Dermis microvascular lymphatic vessel endothelial cell (primary cell): ENCODE measurements around the gene FYB1. TPM values are rescaled to one million over a fixed set of nuclear protein-coding genes. Genes with fewer than 3 reads are reported as not detected.

Source experiments
- DNase-seq, 2 donors: peaks; one replicate each; pipeline versions ENCODE4 v3.0.0 to v3.0.0-alpha.2; 2010; ENCODE audit warnings: low read depth in 2 of 2
- total RNA-seq: library from RNA; depleted of rRNA; stranded (reverse); fragments of >200 nt; gene quantifications from 2 replicates; pipeline ENCODE4 v1.2.1, GENCODE V29; 2014

FYB1 gene
- total RNA-seq, 1 donor from 2014 or later, result not detected

DNA sequence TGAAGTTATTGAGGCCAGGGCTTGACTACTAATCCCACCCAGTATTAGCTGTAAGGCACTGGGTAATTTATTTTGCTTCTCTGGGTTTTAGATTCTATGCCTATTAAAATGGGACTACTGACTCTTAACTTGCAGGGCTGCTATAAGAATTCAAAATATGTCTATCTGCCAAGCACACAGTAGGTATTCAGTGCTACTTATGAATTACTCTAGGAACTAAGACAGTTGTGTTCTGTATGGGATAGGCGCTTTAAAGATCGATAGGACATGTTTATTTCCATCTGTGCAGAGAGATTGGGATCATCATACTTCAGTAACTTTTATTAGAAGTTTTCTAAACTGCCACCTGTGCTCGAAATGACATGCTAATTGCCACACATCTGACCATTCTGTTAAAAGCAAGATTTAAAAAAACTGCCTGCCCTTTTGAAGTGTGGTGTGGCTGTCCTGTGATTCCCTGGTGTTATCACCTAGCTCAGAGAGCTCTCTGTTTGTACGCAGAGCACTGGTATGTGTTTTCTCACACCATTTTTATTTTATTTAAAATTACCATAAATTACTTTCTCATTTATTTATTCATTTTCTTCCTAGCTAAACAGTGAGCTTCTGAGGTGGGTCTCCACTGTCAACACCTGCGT, 58.7 kb downstream of the FYB1 start:
- no peak for DNase-seq

- DNase-seq, result no peak
Measured at GRCh38 chr5:39159811-39160490, 59.4 kb downstream of the FYB1 start.

- no peak for DNase-seq
Measured at GRCh38 chr5:39158786-39159185, 60.6 kb downstream of the FYB1 start.

DNA sequence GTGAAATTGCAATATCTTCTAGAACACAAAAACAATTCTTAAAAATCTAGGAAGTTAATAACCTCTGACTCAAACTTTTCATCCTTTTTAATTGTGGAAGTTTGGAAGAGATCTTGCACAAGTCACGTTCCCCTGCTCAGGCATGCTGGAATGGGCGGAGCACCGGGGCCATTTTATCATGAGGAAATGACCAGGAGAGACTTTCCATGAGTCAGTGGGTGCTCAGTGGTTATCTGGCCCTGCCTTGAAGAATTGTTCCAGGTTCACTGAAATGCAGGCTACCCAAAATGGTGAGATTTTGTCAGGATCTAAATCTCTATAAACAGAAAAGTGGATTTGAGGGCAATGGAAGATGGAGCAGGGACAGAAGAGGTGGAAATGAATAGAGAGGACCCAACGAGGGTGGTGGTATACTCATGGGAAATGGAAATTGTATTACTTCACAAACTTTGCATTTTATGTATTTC, 61.2 kb downstream of the FYB1 start:
- DNase-seq, result peak in 1 of 2 donors; percentile 9

GRCh38 chr5:39157701-39158100, 61.7 kb downstream of the FYB1 start:
- no peak for DNase-seq

DNA sequence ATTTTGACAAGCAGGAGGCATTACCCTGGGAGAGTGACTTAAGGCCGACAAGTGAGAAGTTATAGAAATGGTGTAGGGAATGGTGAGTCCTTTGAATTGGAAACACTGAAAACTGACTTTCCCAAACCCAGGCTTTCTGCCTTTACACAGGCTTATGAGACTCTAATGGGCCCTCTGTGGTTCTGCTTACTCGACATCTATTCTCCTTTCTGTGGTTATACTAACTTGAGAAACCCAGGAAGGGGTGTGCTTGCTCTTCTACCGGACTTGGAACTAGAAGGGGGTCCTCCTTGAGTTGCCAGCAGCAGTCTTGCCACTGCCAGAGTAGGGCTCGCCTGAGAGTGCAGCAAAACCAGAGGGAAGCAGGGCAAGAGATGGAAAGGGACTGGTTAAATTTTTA, 63.3 kb downstream of the FYB1 start:
- DNase-seq, result no peak

DNA sequence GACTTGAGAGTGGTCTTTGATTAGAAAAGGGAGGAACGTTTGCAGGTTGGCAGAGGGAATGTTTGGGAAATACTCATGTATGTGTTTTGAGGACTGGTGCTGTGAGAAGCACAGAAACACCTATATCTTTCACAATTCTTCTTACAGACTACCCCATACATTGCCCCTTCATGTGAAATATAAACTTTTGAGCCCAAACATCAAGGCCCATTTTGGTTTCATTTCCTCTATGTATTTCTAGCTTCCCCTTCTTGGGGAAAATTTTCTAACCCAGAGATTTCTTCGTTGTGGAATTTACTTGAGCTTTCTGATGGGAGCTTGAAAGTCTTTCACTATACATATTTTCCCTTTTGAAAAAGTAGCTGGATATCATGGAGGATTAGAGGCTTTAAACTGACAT, 67.6 kb downstream of the FYB1 start:
- no peak for DNase-seq

- DNase-seq, result no peak
Measured at GRCh38 chr5:39149966-39150365, 69.4 kb downstream of the FYB1 start.

DNA sequence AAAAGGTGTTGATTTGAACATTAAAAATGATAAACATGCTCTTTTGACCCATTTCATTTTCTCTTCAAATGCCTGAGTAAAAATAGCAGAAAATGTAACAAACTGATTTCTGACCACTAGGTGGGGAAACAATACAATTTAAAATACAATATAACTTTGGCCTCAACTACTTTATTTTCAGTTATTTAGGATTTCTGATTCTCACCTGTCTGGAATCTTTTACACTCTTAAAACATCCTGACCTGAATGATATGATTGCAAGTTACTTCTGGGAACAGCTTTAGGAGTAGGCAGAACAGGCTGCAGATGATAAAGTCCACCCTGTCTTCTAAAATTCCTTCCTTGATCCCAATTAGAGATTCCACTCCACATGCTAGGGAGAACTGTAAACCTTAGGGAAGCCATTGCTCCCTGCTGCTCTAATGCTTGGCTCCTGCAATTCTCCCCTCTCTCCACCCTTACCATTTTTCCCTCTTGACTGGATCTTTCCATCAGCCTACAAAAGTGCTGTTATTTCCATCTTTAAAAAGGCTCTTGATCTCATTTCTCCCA, 70.3 kb downstream of the FYB1 start:
- DNase-seq, result peak; percentile 7 to 46

DNA sequence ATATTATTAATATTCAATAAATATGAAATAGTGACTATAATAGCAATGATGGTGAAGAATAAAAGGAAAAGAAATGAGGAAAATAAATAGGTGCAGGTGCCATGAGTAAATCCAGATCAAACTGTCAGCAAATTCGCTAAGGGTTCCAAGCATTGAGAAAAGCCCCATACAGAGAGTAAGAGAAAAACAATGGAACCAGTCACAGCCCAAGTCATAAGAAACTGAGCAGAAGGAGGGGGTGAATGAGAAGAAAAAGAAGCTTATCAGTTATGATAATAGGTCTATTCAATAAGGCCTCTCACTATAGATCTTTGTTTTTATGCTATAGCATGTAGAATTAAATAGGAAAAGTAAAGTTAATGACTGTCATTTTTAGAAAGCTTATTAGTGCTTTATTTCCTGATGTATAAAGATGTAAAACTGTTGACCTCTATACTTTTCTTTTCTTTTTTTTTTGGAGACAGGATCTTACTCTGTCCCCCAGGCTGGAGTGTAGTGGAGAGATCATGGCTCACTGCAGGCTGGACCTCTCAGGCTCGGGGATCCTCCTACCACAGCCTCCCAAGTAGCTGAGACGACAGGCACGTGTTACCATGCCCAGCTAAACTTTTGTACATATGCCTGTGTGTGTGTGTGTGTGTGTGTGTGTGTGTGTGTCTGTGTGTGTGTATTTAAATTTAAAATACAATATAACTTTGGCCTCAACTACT, 72.4 kb downstream of the FYB1 start:
- DNase-seq, result no peak

- no peak for DNase-seq
Measured at GRCh38 chr5:39143151-39143860, 76.1 kb downstream of the FYB1 start.

GRCh38 chr5:39140558-39141168, 78.7 kb downstream of the FYB1 start:
- no peak for DNase-seq

- DNase-seq, result peak in 1 of 2 donors; percentile 68
Measured at GRCh38 chr5:39138892-39139291, 80.5 kb downstream of the FYB1 start.

DNA sequence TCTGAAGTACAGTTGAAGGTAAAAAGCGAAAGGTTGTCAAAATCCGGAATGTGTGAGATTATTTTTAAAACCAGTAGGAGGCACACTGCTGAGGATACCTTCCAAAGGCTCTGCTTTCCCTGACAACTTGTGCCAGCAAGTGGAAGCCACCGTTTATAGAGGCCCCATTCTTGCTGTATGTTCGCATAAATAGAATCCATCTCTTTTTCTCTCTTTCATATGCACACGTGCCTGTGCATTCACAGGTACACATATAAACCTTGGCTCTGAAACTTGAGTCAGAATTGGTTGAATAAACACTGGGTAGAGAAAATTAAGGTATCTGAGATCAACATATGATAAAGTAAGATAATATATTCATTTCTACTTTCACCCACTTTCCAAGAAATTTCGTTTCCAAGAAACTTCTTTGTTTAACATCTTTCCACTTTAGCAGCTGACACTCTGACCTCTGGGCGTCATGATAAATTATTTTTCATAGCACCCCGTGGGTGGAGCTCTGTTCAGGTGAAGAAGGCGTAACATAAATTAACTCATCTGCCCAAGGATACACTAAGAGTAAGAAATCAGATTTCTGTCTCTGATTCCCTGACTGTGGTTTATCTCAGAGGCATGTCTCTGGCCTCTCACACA, 81.4 kb downstream of the FYB1 start:
- DNase-seq, result no peak

DNA sequence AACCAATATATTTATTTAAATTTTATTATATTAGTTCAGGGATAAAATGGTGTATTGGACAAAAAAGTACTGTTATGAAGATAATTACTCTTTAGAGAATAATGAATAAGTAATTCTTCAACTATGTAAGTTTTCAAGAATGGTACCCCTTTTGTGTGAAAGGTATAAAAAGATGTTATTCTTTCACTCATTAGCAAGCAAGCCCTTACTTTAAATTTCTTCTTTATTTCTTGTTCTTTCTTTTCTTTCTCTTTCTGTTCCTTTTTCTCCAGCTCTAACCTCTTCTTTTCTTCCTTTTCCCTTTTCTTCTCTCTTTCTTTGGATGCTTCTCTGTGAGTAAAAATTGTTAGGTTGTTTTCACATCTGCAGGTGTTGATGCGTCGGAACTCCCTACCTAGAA, 82.0 kb downstream of the FYB1 start:
- DNase-seq, result no peak

GRCh38 chr5:39132792-39133191, 86.6 kb downstream of the FYB1 start:
- DNase-seq, result no peak

DNA sequence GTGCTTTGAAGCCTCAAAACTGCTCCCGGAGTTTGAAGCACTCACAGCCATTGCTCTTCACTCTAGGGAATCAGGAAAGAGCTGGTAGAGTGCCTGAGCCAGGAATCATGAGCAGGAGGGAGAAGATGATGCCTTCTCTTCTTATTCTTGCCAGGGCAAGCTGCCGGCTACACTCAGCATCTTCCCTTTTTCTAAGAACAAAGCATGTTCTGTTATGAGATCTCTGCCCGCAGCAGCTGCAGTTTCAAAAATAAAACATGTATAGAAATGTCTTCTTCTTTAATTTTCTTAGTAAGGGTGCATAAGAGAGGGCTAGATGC, 87.3 kb downstream of the FYB1 start:
- DNase-seq, result no peak

GRCh38 chr5:39131210-39132127, 87.9 kb downstream of the FYB1 start:
- no peak for DNase-seq

- no peak for DNase-seq
Measured at GRCh38 chr5:39130716-39131115, 88.6 kb downstream of the FYB1 start.

DNA sequence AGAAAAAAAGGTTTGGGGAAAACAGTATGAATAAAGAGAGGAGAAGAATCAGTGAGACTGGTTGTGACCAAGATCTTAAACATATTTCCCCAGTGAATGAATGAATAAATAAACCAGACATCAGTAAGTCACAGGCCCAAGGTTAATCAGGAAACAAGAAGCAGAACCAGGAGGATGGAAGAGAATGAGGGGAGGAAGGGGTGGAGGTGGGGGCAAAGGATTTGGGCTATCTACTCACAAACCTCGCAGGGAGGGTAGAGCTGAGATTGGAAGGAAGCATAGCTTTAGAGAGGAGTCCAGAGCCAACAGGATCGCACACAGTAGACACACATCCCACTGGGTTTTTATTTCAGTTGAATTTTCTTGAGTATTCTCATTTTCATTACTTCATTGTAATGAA, 97.4 kb downstream of the FYB1 start:
- no peak for DNase-seq
